SK-N-SH treated with all-trans-retinoic acid at 6 μM for 48 hours (cell line): ENCODE data around the gene UGGT2.

ENCODE experiments used
- CREB5 ChIP-seq: fragments of 250-450 bp; sonication (Bioruptor Pico); IDR thresholded peaks from 2 replicates; pipeline ENCODE4 v1.5.1; 2020; ENCODE audit warnings: low read depth, mild to moderate bottlenecking, moderate library complexity
- CSDC2 ChIP-seq: fragments of 250-450 bp; sonication (Bioruptor Pico); IDR thresholded peaks from 2 replicates; pipeline ENCODE4 v1.5.0; 2020; ENCODE audit warnings: mild to moderate bottlenecking, moderate library complexity
- OSR1 ChIP-seq: fragments of 250-450 bp; sonication (Bioruptor Pico); IDR thresholded peaks from 2 replicates; pipeline ENCODE4 v1.8.0; 2022; ENCODE audit warnings: moderate library complexity, mild to moderate bottlenecking, inconsistent platforms
- PATZ1 ChIP-seq: fragments of 250-450 bp; sonication (Bioruptor Pico); IDR thresholded peaks from 2 replicates; pipeline ENCODE4 v1.8.0; 2020; ENCODE audit warnings: mild to moderate bottlenecking, moderate library complexity, borderline replicate concordance
- PPARA ChIP-seq: fragments of 250-450 bp; sonication (Bioruptor Pico); IDR thresholded peaks from 2 replicates; pipeline ENCODE4 v1.5.0; 2020; ENCODE audit warnings: mild to moderate bottlenecking, borderline replicate concordance
- ZC3H10 ChIP-seq: fragments of 250-450 bp; sonication (Bioruptor Pico); IDR thresholded peaks from 2 replicates; pipeline ENCODE4 v1.5.1; 2021; ENCODE audit warnings: mild to moderate bottlenecking, moderate library complexity

- TF ChIP-seq CREB5 (CRISPR knock-in tag) (no peak), PATZ1 (CRISPR knock-in tag) (no peak), ZC3H10 (CRISPR knock-in tag) (no peak), CSDC2 (CRISPR knock-in tag) (no peak), PPARA (CRISPR knock-in tag) (no peak), OSR1 (CRISPR knock-in tag) (no peak)
These were observed 50.7 kb downstream of the UGGT2 start for GRCh38 chr13:96002322-96003131.
